8988T (cell line): ENCODE measurements around the gene TTC6.
"Not testable (repeated sequence)": the region's sequence is repeated elsewhere in the genome, so short reads cannot be mapped to it uniquely, and the experiment has no call there.

Source experiments
- DNase-seq: peaks from one replicate; pipeline ENCODE4 v3.0.0; 2011

The TTC6 gene

GRCh38 chr14:37594971-37595808 lies at the start of gene TTC6, which contains the start of gene FOXA1:
Gene TTC6, plus strand, starts transcription at chr14:37595629. Its CDS starts 26,436 bp downstream, at chr14:37622065.
Gene FOXA1, minus strand, starts transcription at chr14:37595249. Its CDS starts 277 bp downstream, at chr14:37594972.
- DNase-seq = peak; percentile 86

GRCh38 chr14:37546621-37547447 lies 48.6 kb upstream of the TTC6 start:
- no peak for DNase-seq

- no peak for DNase-seq
These were observed 44.9 kb upstream of the TTC6 start for GRCh38 chr14:37550511-37550910.

- DNase-seq = no peak
These were observed 44.3 kb upstream of the TTC6 start for GRCh38 chr14:37551119-37551518.

- DNase-seq = no peak
These were observed 41.4 kb upstream of the TTC6 start for GRCh38 chr14:37553935-37554550.

GRCh38 chr14:37555596-37555995 lies 39.8 kb upstream of the TTC6 start:
- not testable (repeated sequence) for DNase-seq

GRCh38 chr14:37558740-37559139 lies 36.7 kb upstream of the TTC6 start:
- DNase-seq = no peak

GRCh38 chr14:37559386-37559785 lies 36.0 kb upstream of the TTC6 start:
- DNase-seq = no peak

GRCh38 chr14:37563189-37563588 lies 32.2 kb upstream of the TTC6 start:
- no peak for DNase-seq

- no peak for DNase-seq
These were observed 29.9 kb upstream of the TTC6 start for GRCh38 chr14:37565550-37565949.

- no peak for DNase-seq
These were observed 28.5 kb upstream of the TTC6 start for GRCh38 chr14:37566811-37567371.

- no peak for DNase-seq
These were observed 25.7 kb upstream of the TTC6 start for GRCh38 chr14:37569729-37570128.

GRCh38 chr14:37571391-37571790 lies 24.0 kb upstream of the TTC6 start:
- no peak for DNase-seq

- no peak for DNase-seq
These were observed 22.1 kb upstream of the TTC6 start for GRCh38 chr14:37573356-37573755.

GRCh38 chr14:37579274-37579673 lies 16.2 kb upstream of the TTC6 start:
- DNase-seq = no peak

- DNase-seq = no peak
These were observed 15.3 kb upstream of the TTC6 start for GRCh38 chr14:37580146-37580545.

GRCh38 chr14:37583358-37584210 lies 11.8 kb upstream of the TTC6 start:
- no peak for DNase-seq

GRCh38 chr14:37584211-37585100 lies 11.0 kb upstream of the TTC6 start:
- no peak for DNase-seq

- no peak for DNase-seq
These were observed 10.3 kb upstream of the TTC6 start for GRCh38 chr14:37585101-37585511.

GRCh38 chr14:37585971-37586796 lies 9.2 kb upstream of the TTC6 start:
- no peak for DNase-seq
